ENCODE measurements around the gene ZNF292. TPM values are rescaled to one million over a fixed set of nuclear protein-coding genes. Genes with fewer than 3 reads are reported as not detected.
"Not testable (repeated sequence)": the region's sequence is repeated elsewhere in the genome, so short reads cannot be mapped to it uniquely, and the experiment has no call there.

ZNF292 gene
- total RNA-seq, 2 experiments from 2014 or later, result 68.8 to 81.8 TPM

- H3K27ac Mint-ChIP-seq, result peak overlapping the region; percentile 19
- peaks cover 44% of the 10 kb centered on the region for H3K36me3 Mint-ChIP-seq (ENCODE audit: low read depth)
- no peak overlapping the region for H3K4me3 Mint-ChIP-seq
- no peaks in the 10 kb centered on the region for H3K27me3 Mint-ChIP-seq
- DNase-seq (no peak), ATAC-seq (peak; percentile 39)
- ChIA-PET POLR2A (no interaction called here), CTCF (no interaction called here)
- H3K9me3 Mint-ChIP-seq (ENCODE audit: low read depth), result no peaks in the 10 kb centered on the region
- peaks cover 78% of the 10 kb centered on the region for H3K4me1 Mint-ChIP-seq
- intact Hi-C loops (cut with DNase I, micrococcal nuclease), result loop anchor here in 1 of 2 experiments (1.0 kb wide), 1 partner anchor 14 kb away; no protein-coding TSS in a partner anchor
Measured at GRCh38 chr6:87183687-87184086, 28.3 kb downstream of the ZNF292 start.

- POLR2A ChIA-PET, result no interaction called here
- ATAC-seq (no peak), DNase-seq (no peak)
- Mint-ChIP-seq H3K27me3 (no peaks in the 10 kb centered on the region), H3K36me3 (ENCODE audit: low read depth) (peaks cover 42% of the 10 kb centered on the region), H3K4me3 (no peak overlapping the region), H3K9me3 (ENCODE audit: low read depth) (no peaks in the 10 kb centered on the region), H3K27ac (no peak overlapping the region), H3K4me1 (peaks cover 77% of the 10 kb centered on the region)
- intact Hi-C loops (cut with DNase I, micrococcal nuclease), result no loop called here
- CTCF ChIA-PET, result no interaction called here
Measured at GRCh38 chr6:87184762-87185250, 29.4 kb downstream of the ZNF292 start.

- Mint-ChIP-seq H3K4me3 (no peak overlapping the region), H3K36me3 (ENCODE audit: low read depth) (peaks cover 15% of the 10 kb centered on the region), H3K27ac (peak overlapping the region; percentile 11), H3K27me3 (no peaks in the 10 kb centered on the region), H3K4me1 (peaks cover 75% of the 10 kb centered on the region), H3K9me3 (ENCODE audit: low read depth) (no peaks in the 10 kb centered on the region)
- DNase-seq (no peak), ATAC-seq (peak; percentile 52)
- POLR2A ChIA-PET, result interaction anchor here (0.5 kb wide), 1 partner anchor 401 kb away, joined by 3 read pairs; no protein-coding TSS in a partner anchor
- CTCF ChIA-PET, result no interaction called here
- intact Hi-C loops (cut with DNase I, micrococcal nuclease), result loop anchor here (2.0 to 5.0 kb wide), 3 partner anchors 14 to 42 kb away; partner anchors contain the start of gene ZNF292 (in 2 of the 2)
Measured at GRCh38 chr6:87196275-87196842, 41.0 kb downstream of the ZNF292 start.

- H3K4me1 Mint-ChIP-seq, result peaks cover 81% of the 10 kb centered on the region
- no peaks in the 10 kb centered on the region for H3K27me3 Mint-ChIP-seq
- ChIA-PET POLR2A (interaction anchor here (0.6 kb wide), 2 partner anchors 10 to 1108 kb away, joined by 4 to 5 read pairs; no protein-coding TSS in a partner anchor), CTCF (interaction anchor here (0.8 to 1.5 kb wide), 3 partner anchors 9 to 19 kb away, joined by 3 to 6 read pairs (median 4); no protein-coding TSS in a partner anchor)
- H3K36me3 Mint-ChIP-seq (ENCODE audit: low read depth), result peaks cover 16% of the 10 kb centered on the region
- H3K4me3 Mint-ChIP-seq, result no peak overlapping the region
- ATAC-seq (peak; percentile 64), DNase-seq (peak; percentile 28)
- no peaks in the 10 kb centered on the region for H3K9me3 Mint-ChIP-seq (ENCODE audit: low read depth)
- intact Hi-C loops (cut with DNase I, micrococcal nuclease), result loop anchor here (1.0 to 5.0 kb wide), 5 partner anchors 13 to 43 kb away; partner anchors contain the start of gene ZNF292 (in 2 of the 2)
- no peak overlapping the region for H3K27ac Mint-ChIP-seq
Measured at GRCh38 chr6:87197547-87197946, 42.2 kb downstream of the ZNF292 start.

GRCh38 chr6:87198022-87198810, 42.9 kb downstream of the ZNF292 start:
- ATAC-seq; H3K27me3 Mint-ChIP-seq; H3K4me3 Mint-ChIP-seq; DNase-seq; H3K9me3 Mint-ChIP-seq (ENCODE audit: low read depth): not testable (repeated sequence)
- H3K36me3 Mint-ChIP-seq (ENCODE audit: low read depth), result peaks cover 16% of the 10 kb centered on the region
- intact Hi-C loops (cut with DNase I, micrococcal nuclease), result loop anchor here in 1 of 2 experiments (5.0 kb wide), 1 partner anchor 41 kb away; the partner anchor contains the start of gene ZNF292
- CTCF ChIA-PET, result interaction anchor here (0.6 to 1.5 kb wide), 5 partner anchors 9 to 507 kb away, joined by 3 to 6 read pairs (median 3); no protein-coding TSS in a partner anchor
- H3K27ac Mint-ChIP-seq, result peak overlapping the region; percentile 74
- H3K4me1 Mint-ChIP-seq, result peaks cover 76% of the 10 kb centered on the region
- POLR2A ChIA-PET, result interaction anchor here (0.6 kb wide), 2 partner anchors 9 kb away, joined by 4 to 5 read pairs; no protein-coding TSS in a partner anchor

GRCh38 chr6:87199787-87200186, 44.4 kb downstream of the ZNF292 start:
- intact Hi-C loops (cut with DNase I, micrococcal nuclease), result loop anchor here (1.0 to 5.0 kb wide), 2 partner anchors 12 to 42 kb away; partner anchors contain the start of gene ZNF292 (in 1 of the 2)
- peaks cover 78% of the 10 kb centered on the region for H3K4me1 Mint-ChIP-seq
- no peaks in the 10 kb centered on the region for H3K9me3 Mint-ChIP-seq (ENCODE audit: low read depth)
- ChIA-PET POLR2A (no interaction called here), CTCF (interaction anchor here (0.7 to 1.3 kb wide), 3 partner anchors 9 to 20 kb away, joined by 3 to 4 read pairs (median 3); no protein-coding TSS in a partner anchor)
- DNase-seq, result no peak
- H3K4me3 Mint-ChIP-seq, result no peak overlapping the region
- H3K36me3 Mint-ChIP-seq (ENCODE audit: low read depth), result peaks cover 26% of the 10 kb centered on the region
- ATAC-seq, result peak; percentile 7
- H3K27ac Mint-ChIP-seq, result peak overlapping the region; percentile 77
- no peaks in the 10 kb centered on the region for H3K27me3 Mint-ChIP-seq

- intact Hi-C loops (cut with DNase I, micrococcal nuclease), result no loop called here
- peaks cover 30% of the 10 kb centered on the region for H3K36me3 Mint-ChIP-seq (ENCODE audit: low read depth)
- no peaks in the 10 kb centered on the region for H3K27me3 Mint-ChIP-seq
- peak overlapping the region; percentile 61 for H3K27ac Mint-ChIP-seq
- CTCF ChIA-PET, result interaction anchor here (0.9 to 1.3 kb wide), 2 partner anchors 16 to 20 kb away, joined by 3 read pairs; no protein-coding TSS in a partner anchor
- DNase-seq (no peak), ATAC-seq (no peak)
- H3K4me3 Mint-ChIP-seq, result no peak overlapping the region
- no peaks in the 10 kb centered on the region for H3K9me3 Mint-ChIP-seq (ENCODE audit: low read depth)
- peaks cover 80% of the 10 kb centered on the region for H3K4me1 Mint-ChIP-seq
- POLR2A ChIA-PET, result no interaction called here
Measured at GRCh38 chr6:87200469-87201175, 45.3 kb downstream of the ZNF292 start.

- CTCF ChIA-PET, result no interaction called here
- peaks cover 42% of the 10 kb centered on the region for H3K36me3 Mint-ChIP-seq (ENCODE audit: low read depth)
- ATAC-seq, result no peak
Measured at GRCh38 chr6:87203448-87204023, 48.2 kb downstream of the ZNF292 start.

GRCh38 chr6:87209812-87210211, 54.4 kb downstream of the ZNF292 start:
- no peak for DNase-seq
- Mint-ChIP-seq H3K9me3 (ENCODE audit: low read depth) (no peaks in the 10 kb centered on the region), H3K4me1 (peaks cover 81% of the 10 kb centered on the region), H3K4me3 (no peak overlapping the region), H3K36me3 (ENCODE audit: low read depth) (peaks cover 39% of the 10 kb centered on the region), H3K27ac (peak overlapping the region; percentile 47), H3K27me3 (no peaks in the 10 kb centered on the region)
- CTCF ChIA-PET, result interaction anchor here (1.0 kb wide), 1 partner anchor 11 kb away, joined by 4 read pairs; no protein-coding TSS in a partner anchor
- no peak for ATAC-seq
- POLR2A ChIA-PET, result no interaction called here
- intact Hi-C loops (cut with DNase I, micrococcal nuclease), result loop anchor here (2.0 kb wide), 3 partner anchors 13 to 55 kb away; partner anchors contain the start of gene ZNF292 (in 1 of the 2)

More at GRCh38 chr6:87203448-87204023, 48.2 kb downstream of the ZNF292 start:
- Mint-ChIP-seq H3K27me3 (no peaks in the 10 kb centered on the region), H3K4me1 (peaks cover 82% of the 10 kb centered on the region), H3K9me3 (ENCODE audit: low read depth) (no peaks in the 10 kb centered on the region), H3K4me3 (no peak overlapping the region), H3K27ac (no peak overlapping the region)
- intact Hi-C loops (cut with DNase I, micrococcal nuclease), result no loop called here
- POLR2A ChIA-PET, result no interaction called here
- no peak for DNase-seq

- H3K36me3 Mint-ChIP-seq (ENCODE audit: low read depth), result peaks cover 34% of the 10 kb centered on the region
- peaks cover 73% of the 10 kb centered on the region for H3K4me1 Mint-ChIP-seq
- ATAC-seq (peak; percentile 99), DNase-seq (peak; percentile 61)
- no peaks in the 10 kb centered on the region for H3K27me3 Mint-ChIP-seq
- no peak overlapping the region for H3K4me3 Mint-ChIP-seq
- H3K27ac Mint-ChIP-seq, result peak overlapping the region; percentile 71
- no peaks in the 10 kb centered on the region for H3K9me3 Mint-ChIP-seq (ENCODE audit: low read depth)
- intact Hi-C loops (cut with DNase I, micrococcal nuclease), result loop anchor here (1.0 to 2.0 kb wide), 5 partner anchors 12 to 56 kb away; partner anchors contain the start of gene ZNF292 (in 1 of the 2)
- ChIA-PET CTCF (interaction anchor here (1.0 kb wide), 1 partner anchor 10 kb away, joined by 4 read pairs; no protein-coding TSS in a partner anchor), POLR2A (no interaction called here)
Measured at GRCh38 chr6:87210979-87211378, 55.6 kb downstream of the ZNF292 start.

Data from activated CD4-positive, alpha-beta T cell treated with anti-CD3 and anti-CD28 coated beads for 36 hours (primary cell).